Upper lobe of left lung (tissue), 6 donors: ENCODE data around the gene CLDN11. TPM values are rescaled to one million over a fixed set of nuclear protein-coding genes. Genes with fewer than 3 reads are reported as not detected.

Experiments
- ATAC-seq, 2 donors: fragments of 200-7000 bp; cut with Tn5 transposase; one replicate each; pipeline ENCODE4 v1.9.1; 2022; ENCODE audit warnings: mild to moderate bottlenecking in 2 of 2, moderate library complexity in 2 of 2; ENCODE audit not compliant: low FRiP score in 2 of 2
- DNase-seq, 2 donors: peaks; one replicate each; pipeline ENCODE4 v3.0.0-alpha.2; 2019 to 2020
- H3K27ac ChIP-seq, 4 donors: fragments of 200-600 bp; sonication (generic); one replicate each; pipeline ENCODE4 v1.5.1; 2016 to 2019
- H3K27me3 ChIP-seq, 4 donors: fragments of 200-600 bp; sonication (generic); one replicate each; pipeline ENCODE4 v1.5.1; 2017 to 2019
- H3K36me3 ChIP-seq, 4 donors: fragments of 200-600 bp; sonication (generic); one replicate each; pipeline ENCODE4 v1.5.1; 2016 to 2019
- H3K4me1 ChIP-seq, 4 donors: fragments of 200-600 bp; sonication (generic); one replicate each; pipeline ENCODE4 v1.5.1; 2018 to 2019
- H3K4me3 ChIP-seq, 4 donors: fragments of 200-600 bp; sonication (generic); one replicate each; pipeline ENCODE4 v1.5.1; 2017 to 2019; ENCODE audit warnings: mild to moderate bottlenecking in 2 of 4, moderate library complexity in 1 of 4
- H3K9me3 ChIP-seq, 4 donors: fragments of 200-600 bp; sonication (generic); one replicate each; pipeline ENCODE4 v1.5.1; 2018 to 2019
- CTCF ChIP-seq, 6 experiments: fragments of 450-650 bp in 4 of 6; fragments of 200-600 bp in 2 of 6; sonication (generic) in 2 of 6; IDR thresholded peaks; one replicate each; pipeline ENCODE4 v1.5.1; 2016 to 2019; ENCODE audit warnings: antibody characterized with exemption in 6 of 6
- EP300 ChIP-seq, 4 donors: sonication (generic); formaldehyde crosslinking; IDR thresholded peaks; one replicate each; pipeline ENCODE4 v1.5.1; 2017; ENCODE audit warnings: antibody characterized with exemption in 4 of 4, control low read depth in 2 of 4
- POLR2A ChIP-seq, 4 donors: fragments of 450-650 bp; IDR thresholded peaks; one replicate each; pipeline ENCODE4 v1.5.1; 2016 to 2017; ENCODE audit warnings: antibody characterized with exemption in 4 of 4, mild to moderate bottlenecking in 2 of 4
- POLR2AphosphoS5 ChIP-seq, 2 donors: sonication (generic); formaldehyde crosslinking; IDR thresholded peaks; one replicate each; pipeline ENCODE4 v1.5.1; 2017; ENCODE audit warnings: antibody characterized with exemption in 2 of 2
- WGBS, 2 donors: methylation state at CpG; one replicate each; pipeline ENCODE4 v1.1.5; 2017 to 2018; 5-methylcytosine and 5-hydroxymethylcytosine counted together
- total RNA-seq, 6 donors: library from RNA; depleted of rRNA in 4 of 6; stranded (reverse); fragments of >200 nt in 4 of 6; gene quantifications; one replicate each; pipeline versions ENCODE4 v1.1.0 to v1.2.1, GENCODE V29; 2016 to 2021
- donor health status: DM: no; HTN: no; CAD: no; lungs with moderate emphysema.
- donor health status: DM: no; HTN: yes; CAD: no; lungs with severe emphysema.

CLDN11 gene
- total RNA-seq, 6 donors from 2014 or later = 2.1 to 17.1 (median 6.0) TPM

- ATAC-seq (no peak), DNase-seq (no peak)
- Histone ChIP-seq H3K27me3 (no peaks in the 10 kb centered on the region), H3K27ac (no peak overlapping the region), H3K4me1 (peaks cover 0 to 3% (median 0%) of the 10 kb centered on the region in 4 donors), H3K9me3 (no peaks in the 10 kb centered on the region), H3K4me3 (no peak overlapping the region), H3K36me3 (no peaks in the 10 kb centered on the region)
- WGBS, 2 donors = 95 to 97% methylated on average over 3 of the region's 3 CpGs
- TF ChIP-seq EP300 (IDR thresholded peaks at IDR 0.05) = no peak
Observed at GRCh38 chr3:170431054-170431453, 12.4 kb downstream of the CLDN11 start.

- ATAC-seq (no peak), DNase-seq (peak in 1 of 2 donors; percentile 33)
- Histone ChIP-seq H3K9me3 (no peaks in the 10 kb centered on the region), H3K27me3 (no peaks in the 10 kb centered on the region), H3K36me3 (no peaks in the 10 kb centered on the region), H3K4me1 (no peaks in the 10 kb centered on the region), H3K4me3 (no peak overlapping the region), H3K27ac (no peak overlapping the region)
- TF ChIP-seq EP300 (IDR thresholded peaks at IDR 0.05) (no peak), CTCF (IDR thresholded peaks at IDR 0.05) (no peak)
- WGBS, 2 donors = 92 to 99% methylated on average over 11 to 14 of the region's 14 CpGs
Observed at GRCh38 chr3:170432416-170432815, 13.7 kb downstream of the CLDN11 start.

GRCh38 chr3:170436697-170437096 is 18.0 kb downstream of the CLDN11 start:
- ATAC-seq = no peak
- TF ChIP-seq POLR2AphosphoS5 (IDR thresholded peaks at IDR 0.05) = no peak
- no peak for DNase-seq
- 95 to 98% methylated on average over 2 of the region's 2 CpGs for WGBS, 2 donors
- no peak overlapping the region for H3K4me3 ChIP-seq
- no peaks in the 10 kb centered on the region for H3K4me1 ChIP-seq
- no peaks in the 10 kb centered on the region for H3K9me3 ChIP-seq
- H3K27ac ChIP-seq = no peak overlapping the region
- no peaks in the 10 kb centered on the region for H3K36me3 ChIP-seq
- H3K27me3 ChIP-seq = no peaks in the 10 kb centered on the region

- DNase-seq (no peak), ATAC-seq (no peak)
- WGBS, 2 donors = 91 to 95% methylated on average over 4 of the region's 4 CpGs
- Histone ChIP-seq H3K36me3 (no peaks in the 10 kb centered on the region), H3K4me1 (no peaks in the 10 kb centered on the region), H3K27me3 (no peaks in the 10 kb centered on the region), H3K4me3 (no peak overlapping the region), H3K27ac (no peak overlapping the region), H3K9me3 (no peaks in the 10 kb centered on the region)
- no peak for TF ChIP-seq CTCF (IDR thresholded peaks at IDR 0.05)
Observed at GRCh38 chr3:170437176-170437575, 18.5 kb downstream of the CLDN11 start.

DNA sequence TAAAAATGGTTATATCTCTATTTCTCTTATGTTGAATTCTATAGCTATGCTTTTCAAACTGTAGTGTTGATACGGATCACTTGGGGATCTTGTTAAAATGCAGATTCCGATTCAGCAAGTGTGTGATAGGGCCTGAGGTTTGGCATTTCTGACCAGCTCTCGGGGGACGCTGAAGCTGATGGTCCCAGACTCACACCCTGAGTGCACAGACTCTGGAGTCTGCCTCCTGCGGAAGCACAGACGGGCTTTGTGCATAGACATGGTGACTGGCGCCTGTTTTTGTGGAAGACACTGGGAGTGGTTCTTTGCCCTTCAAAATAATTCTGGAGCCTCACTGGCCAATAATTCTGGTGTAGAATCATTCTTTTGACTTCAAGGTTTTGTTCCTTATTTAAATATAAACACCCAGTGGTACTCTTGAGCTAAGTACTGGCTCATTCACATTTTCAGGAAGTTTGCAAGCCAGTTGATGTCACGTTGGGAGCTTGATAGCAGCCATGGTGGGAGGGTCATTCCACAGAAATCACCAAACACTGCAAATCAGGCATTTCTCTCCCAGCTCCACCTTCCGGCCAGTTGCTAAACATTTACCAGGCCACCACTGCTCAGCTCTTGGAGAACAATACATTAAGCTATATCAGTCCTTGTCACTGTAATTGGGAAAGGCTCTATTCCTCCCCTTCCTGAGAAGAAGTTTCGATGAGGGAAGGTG is 19.2 kb downstream of the CLDN11 start:
- no peak for ATAC-seq
- Histone ChIP-seq H3K4me1 (no peaks in the 10 kb centered on the region), H3K4me3 (no peak overlapping the region), H3K27me3 (no peaks in the 10 kb centered on the region), H3K36me3 (no peaks in the 10 kb centered on the region), H3K27ac (no peak overlapping the region), H3K9me3 (no peaks in the 10 kb centered on the region)
- 71 to 75% methylated on average over 10 of the region's 10 CpGs for WGBS, 2 donors
- DNase-seq = no peak
- TF ChIP-seq POLR2A (IDR thresholded peaks at IDR 0.05) = no peak
- TF ChIP-seq POLR2AphosphoS5 (IDR thresholded peaks at IDR 0.05) = no peak
- TF ChIP-seq CTCF (IDR thresholded peaks at IDR 0.05) = no peak
- TF ChIP-seq EP300 (IDR thresholded peaks at IDR 0.05) = no peak

- H3K36me3 ChIP-seq = no peaks in the 10 kb centered on the region
- WGBS, 2 donors = 91 to 94% methylated on average over 1 of the region's 1 CpG
- ATAC-seq (no peak), DNase-seq (no peak)
- H3K4me1 ChIP-seq = no peaks in the 10 kb centered on the region
- H3K4me3 ChIP-seq = no peak overlapping the region
- H3K27me3 ChIP-seq = no peaks in the 10 kb centered on the region
- H3K9me3 ChIP-seq = no peaks in the 10 kb centered on the region
- H3K27ac ChIP-seq = no peak overlapping the region
- TF ChIP-seq POLR2AphosphoS5 (IDR thresholded peaks at IDR 0.05) (no peak), POLR2A (IDR thresholded peaks at IDR 0.05) (no peak), EP300 (IDR thresholded peaks at IDR 0.05) (no peak), CTCF (IDR thresholded peaks at IDR 0.05) (no peak)
Observed at GRCh38 chr3:170438836-170439235, 20.2 kb downstream of the CLDN11 start.
